ENCODE results near the gene AVP.

DNA sequence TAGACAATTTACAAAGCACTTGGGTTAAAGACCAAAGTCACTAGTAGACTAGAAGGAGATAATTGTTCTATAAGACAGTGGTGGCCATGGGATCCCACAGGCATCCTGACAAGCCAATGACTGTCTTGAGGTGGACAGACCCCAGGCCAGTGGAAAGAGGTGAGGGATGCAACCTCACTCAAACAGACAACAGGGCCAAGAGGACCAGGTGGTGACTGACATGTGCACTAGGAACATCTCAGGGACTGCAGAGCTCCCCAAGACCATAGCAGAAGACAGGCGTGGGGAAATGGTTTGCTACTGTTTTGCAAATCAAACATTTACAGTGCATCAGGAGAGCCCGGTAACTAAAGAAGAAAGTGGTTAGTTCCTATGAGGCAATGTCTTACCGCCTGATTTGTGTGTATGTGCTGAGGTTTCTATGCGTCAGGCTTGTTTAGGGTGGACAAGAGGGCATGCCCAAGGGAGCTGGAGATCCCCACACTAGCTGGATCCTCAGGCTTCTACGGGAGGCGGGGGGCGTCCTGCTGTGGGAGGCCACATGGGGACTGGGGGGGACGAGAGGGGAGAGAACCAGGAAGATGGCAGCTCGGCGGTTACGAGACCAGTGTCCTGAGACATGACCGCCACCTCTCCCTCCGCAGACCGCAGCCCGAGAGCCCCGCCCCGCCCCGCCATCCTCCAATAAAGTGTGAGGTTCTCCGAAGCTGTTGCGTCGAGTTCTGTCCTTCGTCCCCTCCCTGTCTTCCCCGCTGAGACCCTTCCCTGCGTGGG lies 39.3 kb downstream of the AVP start:
- TF ChIP-seq, protein P1, sequence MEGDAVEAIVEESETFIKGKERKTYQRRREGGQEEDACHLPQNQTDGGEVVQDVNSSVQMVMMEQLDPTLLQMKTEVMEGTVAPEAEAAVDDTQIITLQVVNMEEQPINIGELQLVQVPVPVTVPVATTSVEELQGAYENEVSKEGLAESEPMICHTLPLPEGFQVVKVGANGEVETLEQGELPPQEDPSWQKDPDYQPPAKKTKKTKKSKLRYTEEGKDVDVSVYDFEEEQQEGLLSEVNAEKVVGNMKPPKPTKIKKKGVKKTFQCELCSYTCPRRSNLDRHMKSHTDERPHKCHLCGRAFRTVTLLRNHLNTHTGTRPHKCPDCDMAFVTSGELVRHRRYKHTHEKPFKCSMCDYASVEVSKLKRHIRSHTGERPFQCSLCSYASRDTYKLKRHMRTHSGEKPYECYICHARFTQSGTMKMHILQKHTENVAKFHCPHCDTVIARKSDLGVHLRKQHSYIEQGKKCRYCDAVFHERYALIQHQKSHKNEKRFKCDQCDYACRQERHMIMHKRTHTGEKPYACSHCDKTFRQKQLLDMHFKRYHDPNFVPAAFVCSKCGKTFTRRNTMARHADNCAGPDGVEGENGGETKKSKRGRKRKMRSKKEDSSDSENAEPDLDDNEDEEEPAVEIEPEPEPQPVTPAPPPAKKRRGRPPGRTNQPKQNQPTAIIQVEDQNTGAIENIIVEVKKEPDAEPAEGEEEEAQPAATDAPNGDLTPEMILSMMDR (conservative IDR thresholded peaks at IDR 0.05): no peak
- TF ChIP-seq EZH2 (IDR thresholded peaks at IDR 0.05; ENCODE audit: low read depth): no peak

Measured in PC-9 (cell line).